Adrenal gland (tissue), 12 donors: Measurements from ENCODE around the gene MCAM. TPM values are rescaled to one million over a fixed set of nuclear protein-coding genes. Genes with fewer than 3 reads are reported as not detected.
A peak's percentile ranks its signal among the peaks of the same experiment; 100 is the strongest.

Experiments
- DNase-seq, 7 donors: peaks; one replicate each; pipeline ENCODE4 v3.0.0-alpha.2; 2019 to 2020
- H3K27ac ChIP-seq, 5 donors: fragments of 200-600 bp; sonication (generic) in 4 of 5; 1 replicate in 3 of 5; 2 replicates in 2 of 5; pipeline versions ENCODE4 v1.5.1 to v1.8.0; 2016 to 2020; ENCODE audit warnings: mild to moderate bottlenecking in 1 of 5
- H3K27me3 ChIP-seq: fragments of 200-600 bp; 2 replicates; pipeline ENCODE4 v1.8.0; 2021
- H3K36me3 ChIP-seq, 2 donors: fragments of 200-600 bp; replicated peaks in 1 of 2; 1 replicate in 1 of 2; 2 replicates in 1 of 2; pipeline versions ENCODE4 v1.5.1 to v1.8.0; 2018 to 2022
- H3K4me1 ChIP-seq, 2 donors: fragments of 200-600 bp; replicated peaks in 1 of 2; 1 replicate in 1 of 2; 2 replicates in 1 of 2; pipeline versions ENCODE4 v1.5.1 to v1.8.0; 2018 to 2021
- H3K4me3 ChIP-seq, 4 donors: fragments of 200-600 bp; sonication (generic) in 3 of 4; one replicate each; pipeline ENCODE4 v1.5.1; 2016 to 2018
- H3K9me3 ChIP-seq, 3 donors: fragments of 200-600 bp; sonication (generic) in 1 of 3; replicated peaks in 1 of 3; 1 replicate in 2 of 3; 2 replicates in 1 of 3; pipeline versions ENCODE4 v1.5.1 to v1.8.0; 2016 to 2021
- POLR2A ChIP-seq, 2 donors: fragments of 450-650 bp; IDR thresholded peaks; one replicate each; pipeline ENCODE4 v1.6.1; 2017; ENCODE audit warnings: antibody characterized with exemption in 2 of 2, mild to moderate bottlenecking in 2 of 2, moderate library complexity in 1 of 2
- WGBS, 4 donors: extraction: QIAGEN DNeasy Blood & Tissue Kit in 2 of 4; methylation state at CpG; one replicate each; pipeline versions ENCODE4 v1.1.5 to v1.1.7; 2013 to 2017; 5-methylcytosine and 5-hydroxymethylcytosine counted together
- intact Hi-C, 2 donors: fragments of 100-400 bp; cut with DNase I; formaldehyde crosslinking; loops; one replicate each; pipeline versions ENCODE4 v1.14.1 to v1.15.0; 2022 to 2023
- polyA plus RNA-seq, 3 donors: library from polyadenylated mRNA; stranded (reverse); fragments of 200-250 nt in 2 of 3; fragments of 350-450 nt in 1 of 3; fragmentation: Illumina TruSeq in 1 of 3; extraction: RNeasy Lipid Tissue Mini Kit (QIAGEN cat#74804) in 1 of 3; gene quantifications; one replicate each; pipeline ENCODE4 v1.2.3, GENCODE V29; 2013 to 2014
- total RNA-seq, 9 donors: library from RNA; depleted of rRNA in 4 of 9; stranded (reverse); fragments of >200 nt in 4 of 9; fragments of 120-200 nt in 1 of 9; fragmentation: NEBNext Ultra II Directional in 1 of 9; extraction: Animal tissue kit (Norgen Biotek cat#: 25700) in 1 of 9; gene quantifications; one replicate each; pipeline versions ENCODE4 v1.1.0 to v1.2.4, GENCODE V29; 2013 to 2023
- TF ChIP-seq, protein P1 (sequence below), 6 experiments: fragments of 450-650 bp in 4 of 6; fragments of 200-600 bp in 2 of 6; sonication (generic) in 1 of 6; IDR thresholded peaks; 1 replicate in 5 of 6; 2 replicates in 1 of 6; pipeline versions ENCODE4 v1.5.1 to v1.8.0; 2016 to 2021; ENCODE audit warnings: antibody characterized with exemption in 6 of 6, mild to moderate bottlenecking in 2 of 6, moderate library complexity in 1 of 6
- donor health status: healthy with polysubstance abuse.
- donor health status: Bipolar disorder and iron deficiency.
- donor health status: DM: yes; HTN: yes; CAD: no.
- donor health status: DM: no; HTN: no; CAD: no.
- donor health status: DM: no; HTN: no; CAD: no.
- donor health status: DM: yes; HTN: yes; CAD: no.

Gene MCAM
- total and polyA plus RNA-seq, 12 donors = 12.1 to 143 (median 32.1) TPM

- Histone ChIP-seq H3K27me3 (no peaks in the 10 kb centered on the region), H3K9me3 (no peaks in the 10 kb centered on the region), H3K27ac (peak overlapping the region in 1 of 5 donors; percentile 23), H3K36me3 (peaks cover 0 to 11% of the 10 kb centered on the region in 2 donors), H3K4me1 (peaks cover 23 to 50% of the 10 kb centered on the region in 2 donors), H3K4me3 (no peak overlapping the region)
- intact Hi-C loops = loop anchor here in 1 of 2 donors (10.0 kb wide), 2 partner anchors 63 to 133 kb away; partner anchors contain the start of gene CBL
- no peak for TF ChIP-seq POLR2A (IDR thresholded peaks at IDR 0.05)
- DNase-seq = no peak
- WGBS, 4 donors = 44 to 59% (median 58%) methylated on average over 3 to 9 of the region's 9 CpGs
These were observed 20.8 kb upstream of the MCAM start for GRCh38 chr11:119337581-119338317.

- intact Hi-C loops = loop anchor here in 1 of 2 donors (10.0 kb wide), 2 partner anchors 62 to 132 kb away; partner anchors contain the start of gene CBL
- H3K9me3 ChIP-seq = no peaks in the 10 kb centered on the region
- H3K27me3 ChIP-seq = no peaks in the 10 kb centered on the region
- no peak overlapping the region for H3K27ac ChIP-seq
- peaks cover 0 to 11% of the 10 kb centered on the region in 2 donors for H3K36me3 ChIP-seq
- no peak for DNase-seq
- H3K4me3 ChIP-seq = no peak overlapping the region
- TF ChIP-seq, protein P1, sequence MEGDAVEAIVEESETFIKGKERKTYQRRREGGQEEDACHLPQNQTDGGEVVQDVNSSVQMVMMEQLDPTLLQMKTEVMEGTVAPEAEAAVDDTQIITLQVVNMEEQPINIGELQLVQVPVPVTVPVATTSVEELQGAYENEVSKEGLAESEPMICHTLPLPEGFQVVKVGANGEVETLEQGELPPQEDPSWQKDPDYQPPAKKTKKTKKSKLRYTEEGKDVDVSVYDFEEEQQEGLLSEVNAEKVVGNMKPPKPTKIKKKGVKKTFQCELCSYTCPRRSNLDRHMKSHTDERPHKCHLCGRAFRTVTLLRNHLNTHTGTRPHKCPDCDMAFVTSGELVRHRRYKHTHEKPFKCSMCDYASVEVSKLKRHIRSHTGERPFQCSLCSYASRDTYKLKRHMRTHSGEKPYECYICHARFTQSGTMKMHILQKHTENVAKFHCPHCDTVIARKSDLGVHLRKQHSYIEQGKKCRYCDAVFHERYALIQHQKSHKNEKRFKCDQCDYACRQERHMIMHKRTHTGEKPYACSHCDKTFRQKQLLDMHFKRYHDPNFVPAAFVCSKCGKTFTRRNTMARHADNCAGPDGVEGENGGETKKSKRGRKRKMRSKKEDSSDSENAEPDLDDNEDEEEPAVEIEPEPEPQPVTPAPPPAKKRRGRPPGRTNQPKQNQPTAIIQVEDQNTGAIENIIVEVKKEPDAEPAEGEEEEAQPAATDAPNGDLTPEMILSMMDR (IDR thresholded peaks at IDR 0.05) = no peak
- TF ChIP-seq POLR2A (IDR thresholded peaks at IDR 0.05) = no peak
- WGBS, 4 donors = 81 to 89% (median 87%) methylated on average over 9 of the region's 9 CpGs
- peaks cover 23 to 50% of the 10 kb centered on the region in 2 donors for H3K4me1 ChIP-seq
These were observed 20.0 kb upstream of the MCAM start for GRCh38 chr11:119336744-119337469.

GRCh38 chr11:119335655-119336543 is 19.0 kb upstream of the MCAM start:
- intact Hi-C loops = loop anchor here in 1 of 2 donors (10.0 kb wide), 2 partner anchors 61 to 131 kb away; partner anchors contain the start of gene CBL
- H3K4me3 ChIP-seq = no peak overlapping the region

More at GRCh38 chr11:119335655-119336543, 19.0 kb upstream of the MCAM start:
- H3K27ac ChIP-seq = no peak overlapping the region
- peak in 1 of 7 donors; percentile 38 for DNase-seq
- 86 to 96% (median 91%) methylated on average over 16 to 30 of the region's 30 CpGs for WGBS, 4 donors
- peaks cover 0 to 11% of the 10 kb centered on the region in 2 donors for H3K36me3 ChIP-seq
- H3K27me3 ChIP-seq = no peaks in the 10 kb centered on the region
- no peaks in the 10 kb centered on the region for H3K9me3 ChIP-seq
- no peak for TF ChIP-seq POLR2A (IDR thresholded peaks at IDR 0.05)
- TF ChIP-seq, protein P1 (IDR thresholded peaks at IDR 0.05) = no peak
- peaks cover 23 to 41% of the 10 kb centered on the region in 2 donors for H3K4me1 ChIP-seq
